PC-9 (cell line): Measurements from ENCODE around the gene TCP11. TPM values are rescaled to one million over a fixed set of nuclear protein-coding genes. Genes with fewer than 3 reads are reported as not detected.

Experiments used
- BruUV-seq: library from RNA; stranded (reverse); fragments of 400-500 nt; replicated peaks from 2 replicates; lab custom pipeline; 2021; lab: Mats Ljungman, UMichigan
- CTCF ChIA-PET: fragments of 300-600 bp; sonication (Branson Sonifier 250); formaldehyde crosslinking; loops from one replicate; lab custom pipeline; 2022; ENCODE audit warnings: antibody characterized with exemption; lab: Charles Lee
- POLR2A ChIA-PET: fragments of 300-600 bp; sonication (Branson Sonifier 250); formaldehyde crosslinking; loops from one replicate; lab custom pipeline; 2022; ENCODE audit warnings: antibody characterized with exemption; ENCODE audit not compliant: unreplicated experiment; lab: Charles Lee
- DNase-seq, 2 experiments: peaks; one replicate each; pipeline versions ENCODE4 v3.0.0 to v3.0.0-alpha.2; 2015 to 2022; ENCODE audit warnings: mixed read lengths in 1 of 2
- H2AFZ ChIP-seq: fragments of 200-600 bp; sonication (generic); 2 replicates; pipeline ENCODE4 v1.8.1; 2017; ENCODE audit warnings: antibody characterized with exemption
- H3F3A ChIP-seq: fragments of 200-600 bp; sonication (generic); 2 replicates; pipeline ENCODE4 v1.8.1; 2017; ENCODE audit warnings: antibody characterized with exemption, mild to moderate bottlenecking, low read depth; ENCODE audit not compliant: insufficient read depth
- H3K27ac ChIP-seq: fragments of 200-600 bp; sonication (generic); 2 replicates; pipeline ENCODE4 v1.6.1; 2016; ENCODE audit warnings: mixed run types
- H3K27me3 ChIP-seq: fragments of 200-600 bp; sonication (generic); 2 replicates; pipeline ENCODE4 v1.6.1; 2016; ENCODE audit warnings: low read depth, mixed run types; ENCODE audit not compliant: insufficient read depth
- H3K36me3 ChIP-seq: fragments of 200-600 bp; sonication (generic); 2 replicates; pipeline ENCODE4 v1.6.1; 2016; ENCODE audit warnings: low read depth, mixed run types
- H3K4me1 ChIP-seq: fragments of 200-600 bp; sonication (generic); replicated peaks from 2 replicates; pipeline ENCODE4 v1.6.1; 2016; ENCODE audit warnings: mixed run types; ENCODE audit not compliant: insufficient read depth
- H3K4me2 ChIP-seq: fragments of 200-600 bp; sonication (generic); 2 replicates; pipeline ENCODE4 v1.6.1; 2017; ENCODE audit warnings: mixed run types
- H3K4me3 ChIP-seq: fragments of 200-600 bp; sonication (generic); 2 replicates; pipeline ENCODE4 v1.6.1; 2016; ENCODE audit warnings: mixed run types
- H3K79me2 ChIP-seq: fragments of 200-600 bp; sonication (generic); 2 replicates; pipeline ENCODE4 v1.6.1; 2017; ENCODE audit warnings: low read depth, mixed run types
- H3K9me2 ChIP-seq: fragments of 200-600 bp; sonication (generic); 2 replicates; pipeline ENCODE4 v1.8.1; 2017; ENCODE audit warnings: mild to moderate bottlenecking; ENCODE audit not compliant: insufficient read depth
- H3K9me3 ChIP-seq: fragments of 200-600 bp; sonication (generic); 2 replicates; pipeline ENCODE4 v1.8.1; 2016; ENCODE audit warnings: low read depth; ENCODE audit not compliant: insufficient read depth
- H4K20me1 ChIP-seq: fragments of 200-600 bp; sonication (generic); 2 replicates; pipeline ENCODE4 v1.8.1; 2017; ENCODE audit not compliant: insufficient read depth
- EZH2 ChIP-seq: fragments of 200-600 bp; sonication (generic); IDR thresholded peaks from 2 replicates; pipeline ENCODE4 v1.8.0; 2017; ENCODE audit warnings: antibody characterized with exemption, low read depth
- intact Hi-C: fragments of 100-400 bp; cut with micrococcal nuclease; formaldehyde crosslinking; loops from one replicate; pipeline ENCODE4 v1.10.0; 2022; ENCODE audit not compliant: unreplicated experiment
- total RNA-seq: library from RNA; stranded (reverse); gene quantifications from 2 replicates; pipeline ENCODE4 v1.2.3, GENCODE V29; 2021
- TF ChIP-seq, protein P1 (sequence below): fragments of 200-600 bp; sonication (generic); conservative IDR thresholded peaks from 2 replicates; pipeline ENCODE4 v1.6.1; 2017; ENCODE audit warnings: mixed run types, antibody characterized with exemption, mild to moderate bottlenecking, moderate library complexity

Gene TCP11
- total RNA-seq, 1 experiment from 2014 or later, result not detected

GRCh38 chr6:35077713-35078105 is 63.4 kb downstream of the TCP11 start:
- intact Hi-C loops, result no loop called here
- Histone ChIP-seq H3F3A (no peaks in the 10 kb centered on the region), H3K4me3 (no peak overlapping the region), H3K9me2 (no peaks in the 10 kb centered on the region), H3K79me2 (no peaks in the 10 kb centered on the region), H3K27me3 (no peaks in the 10 kb centered on the region), H3K4me2 (no peak overlapping the region), H3K27ac (no peak overlapping the region), H3K36me3 (no peaks in the 10 kb centered on the region), H4K20me1 (no peaks in the 10 kb centered on the region), H3K4me1 (no peaks in the 10 kb centered on the region), H2AFZ (no peak overlapping the region), H3K9me3 (no peaks in the 10 kb centered on the region)
- CTCF ChIA-PET, result no interaction called here
- DNase-seq, result no peak
- TF ChIP-seq, protein P1, sequence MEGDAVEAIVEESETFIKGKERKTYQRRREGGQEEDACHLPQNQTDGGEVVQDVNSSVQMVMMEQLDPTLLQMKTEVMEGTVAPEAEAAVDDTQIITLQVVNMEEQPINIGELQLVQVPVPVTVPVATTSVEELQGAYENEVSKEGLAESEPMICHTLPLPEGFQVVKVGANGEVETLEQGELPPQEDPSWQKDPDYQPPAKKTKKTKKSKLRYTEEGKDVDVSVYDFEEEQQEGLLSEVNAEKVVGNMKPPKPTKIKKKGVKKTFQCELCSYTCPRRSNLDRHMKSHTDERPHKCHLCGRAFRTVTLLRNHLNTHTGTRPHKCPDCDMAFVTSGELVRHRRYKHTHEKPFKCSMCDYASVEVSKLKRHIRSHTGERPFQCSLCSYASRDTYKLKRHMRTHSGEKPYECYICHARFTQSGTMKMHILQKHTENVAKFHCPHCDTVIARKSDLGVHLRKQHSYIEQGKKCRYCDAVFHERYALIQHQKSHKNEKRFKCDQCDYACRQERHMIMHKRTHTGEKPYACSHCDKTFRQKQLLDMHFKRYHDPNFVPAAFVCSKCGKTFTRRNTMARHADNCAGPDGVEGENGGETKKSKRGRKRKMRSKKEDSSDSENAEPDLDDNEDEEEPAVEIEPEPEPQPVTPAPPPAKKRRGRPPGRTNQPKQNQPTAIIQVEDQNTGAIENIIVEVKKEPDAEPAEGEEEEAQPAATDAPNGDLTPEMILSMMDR, result no peak
- TF ChIP-seq EZH2, result no peak
- POLR2A ChIA-PET, result no interaction called here
- no TSS peak for BruUV-seq

GRCh38 chr6:35076997-35077712 is 64.0 kb downstream of the TCP11 start:
- CTCF ChIA-PET, result no interaction called here
- no peak overlapping the region for H3K4me3 ChIP-seq
- H3K79me2 ChIP-seq, result no peaks in the 10 kb centered on the region
- H4K20me1 ChIP-seq, result no peaks in the 10 kb centered on the region
- no peaks in the 10 kb centered on the region for H3K4me1 ChIP-seq
- no TSS peak for BruUV-seq
- TF ChIP-seq, protein P1, result no peak
- no peak for TF ChIP-seq EZH2
- H3K27me3 ChIP-seq, result no peaks in the 10 kb centered on the region
- H3K9me3 ChIP-seq, result no peaks in the 10 kb centered on the region
- no peak overlapping the region for H2AFZ ChIP-seq
- intact Hi-C loops, result no loop called here
- DNase-seq, result no peak
- H3K4me2 ChIP-seq, result no peak overlapping the region
- H3F3A ChIP-seq, result no peaks in the 10 kb centered on the region
- no peaks in the 10 kb centered on the region for H3K9me2 ChIP-seq
- no peaks in the 10 kb centered on the region for H3K36me3 ChIP-seq
- no peak overlapping the region for H3K27ac ChIP-seq
- POLR2A ChIA-PET, result no interaction called here

GRCh38 chr6:35073766-35074471 is 67.2 kb downstream of the TCP11 start:
- no peak overlapping the region for H3K4me2 ChIP-seq
- no peak overlapping the region for H3K4me3 ChIP-seq
- POLR2A ChIA-PET, result interaction anchor here (0.7 kb wide), 1 partner anchor 87 kb away, joined by 5 read pairs; no protein-coding TSS in a partner anchor
- no peak overlapping the region for H3K27ac ChIP-seq
- no peaks in the 10 kb centered on the region for H3K4me1 ChIP-seq
- no TSS peak for BruUV-seq
- H3F3A ChIP-seq, result no peaks in the 10 kb centered on the region
- H3K9me3 ChIP-seq, result no peaks in the 10 kb centered on the region
- no peaks in the 10 kb centered on the region for H4K20me1 ChIP-seq
- no peak overlapping the region for H2AFZ ChIP-seq
- CTCF ChIA-PET, result no interaction called here
- no peak for DNase-seq
- H3K79me2 ChIP-seq, result no peaks in the 10 kb centered on the region
- TF ChIP-seq, protein P1, result no peak
- no peak for TF ChIP-seq EZH2
- H3K36me3 ChIP-seq, result no peaks in the 10 kb centered on the region
- H3K9me2 ChIP-seq, result no peaks in the 10 kb centered on the region
- intact Hi-C loops, result no loop called here
- no peaks in the 10 kb centered on the region for H3K27me3 ChIP-seq
